ENCODE data around the gene NPVF. TPM values are rescaled to one million over a fixed set of nuclear protein-coding genes. Genes with fewer than 3 reads are reported as not detected.

The NPVF gene
- total RNA-seq, 2 donors from 2014 or later, result not detected

DNA sequence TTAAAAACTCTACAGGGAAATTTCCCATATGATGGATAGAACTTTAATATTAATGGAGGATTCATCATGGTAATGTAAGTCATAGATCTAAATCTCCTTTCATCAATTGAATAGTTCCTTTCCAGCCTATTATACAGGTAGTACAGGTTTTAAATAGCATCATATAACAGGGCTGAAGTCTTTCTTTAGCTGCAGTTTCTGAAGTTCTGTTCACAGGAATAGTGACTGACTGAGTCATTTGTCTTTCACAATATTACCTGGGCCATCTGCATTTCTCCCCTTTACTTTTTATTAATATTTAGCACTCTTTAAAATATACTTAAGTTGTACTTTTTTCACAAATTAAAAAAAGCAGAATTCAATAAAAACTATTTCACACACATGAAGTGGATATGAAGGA, 12.6 kb upstream of the NPVF start:
- Mint-ChIP-seq H3K9me3 (no peaks in the 10 kb centered on the region), H3K27ac (no peak overlapping the region), H3K36me3 (no peaks in the 10 kb centered on the region)
- ATAC-seq (no peak), DNase-seq (ENCODE audit: low spot score in 2 of 2) (no peak)

DNA sequence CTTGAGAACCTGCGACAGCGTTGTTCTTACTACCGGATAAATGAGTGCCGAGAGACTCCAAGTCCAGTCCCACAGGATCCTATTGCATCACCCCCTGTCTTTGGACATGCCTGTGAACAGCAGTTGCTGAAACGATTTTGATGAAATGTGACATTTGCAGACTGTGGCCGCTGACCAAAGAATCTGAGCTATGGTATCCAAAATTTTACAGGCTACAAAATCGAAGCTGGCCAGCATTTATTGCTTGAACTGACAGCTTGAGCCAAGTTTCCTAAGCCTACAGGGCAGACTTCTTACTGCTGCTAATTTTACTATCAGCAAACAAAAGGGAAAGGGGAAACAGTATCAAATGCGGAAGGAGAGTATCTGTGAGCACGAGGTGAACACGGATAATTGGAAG, 12.1 kb upstream of the NPVF start:
- no peaks in the 10 kb centered on the region for H3K36me3 Mint-ChIP-seq
- no peak for ATAC-seq
- H3K27ac Mint-ChIP-seq, result no peak overlapping the region
- no peaks in the 10 kb centered on the region for H3K9me3 Mint-ChIP-seq
- DNase-seq (ENCODE audit: low spot score in 2 of 2), result no peak

DNA sequence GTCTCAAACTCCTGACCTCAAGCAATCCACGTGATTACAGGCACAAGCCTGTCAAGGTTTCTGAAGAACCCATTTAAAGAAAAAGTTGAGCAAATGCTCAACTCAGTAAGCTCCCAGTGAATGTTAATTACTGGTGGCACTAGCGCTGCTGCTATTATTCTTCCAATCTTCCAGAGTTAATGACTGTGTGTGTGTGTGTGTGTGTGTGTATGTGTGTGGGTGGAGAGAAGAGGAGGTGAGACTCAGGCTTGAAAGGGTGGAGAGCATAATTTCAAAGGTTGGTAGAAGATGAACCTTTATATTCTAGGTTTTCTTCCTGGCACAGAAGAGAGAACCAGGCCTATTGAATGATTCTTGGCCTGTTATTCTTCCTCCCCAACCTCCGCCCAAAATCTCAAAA, 11.6 kb upstream of the NPVF start:
- Mint-ChIP-seq H3K9me3 (no peaks in the 10 kb centered on the region), H3K36me3 (no peaks in the 10 kb centered on the region), H3K27ac (no peak overlapping the region)
- no peak for ATAC-seq
- DNase-seq (ENCODE audit: low spot score in 2 of 2), result no peak

DNA sequence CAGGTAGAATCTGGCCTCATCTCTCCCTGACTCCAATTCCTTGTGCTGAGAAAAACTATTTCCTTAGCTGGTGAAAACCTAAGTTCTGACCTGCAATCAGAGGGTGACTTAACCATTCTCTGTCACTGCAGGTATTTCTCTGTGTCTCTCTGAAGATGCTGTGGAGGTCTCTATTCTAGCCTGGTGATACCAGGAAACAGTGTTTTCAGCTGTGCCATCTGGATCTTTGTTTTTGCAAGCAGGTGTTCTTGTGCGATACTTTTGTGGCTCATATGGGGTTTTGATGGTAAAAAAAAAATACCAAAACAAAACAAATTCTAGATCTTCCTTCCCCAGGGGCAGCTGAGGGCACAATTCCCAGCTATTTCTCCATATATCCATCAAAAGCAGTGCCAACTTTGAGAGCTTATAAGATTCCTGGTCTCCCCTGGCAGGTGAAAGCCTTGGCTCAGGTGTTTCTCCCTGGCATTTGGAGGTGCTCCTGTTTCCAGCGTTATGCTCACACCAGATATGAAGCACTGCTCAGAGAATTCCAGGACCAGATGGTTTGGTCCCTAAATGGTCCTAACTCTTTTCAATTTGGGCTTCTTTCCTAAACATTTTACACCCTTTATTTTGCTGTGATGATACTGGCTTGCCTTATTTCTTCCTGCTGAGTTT, 9.9 kb upstream of the NPVF start:
- H3K27ac Mint-ChIP-seq, result no peak overlapping the region
- H3K36me3 Mint-ChIP-seq, result no peaks in the 10 kb centered on the region
- no peak for DNase-seq (ENCODE audit: low spot score in 2 of 2)
- ATAC-seq, result no peak
- H3K9me3 Mint-ChIP-seq, result no peaks in the 10 kb centered on the region

DNA sequence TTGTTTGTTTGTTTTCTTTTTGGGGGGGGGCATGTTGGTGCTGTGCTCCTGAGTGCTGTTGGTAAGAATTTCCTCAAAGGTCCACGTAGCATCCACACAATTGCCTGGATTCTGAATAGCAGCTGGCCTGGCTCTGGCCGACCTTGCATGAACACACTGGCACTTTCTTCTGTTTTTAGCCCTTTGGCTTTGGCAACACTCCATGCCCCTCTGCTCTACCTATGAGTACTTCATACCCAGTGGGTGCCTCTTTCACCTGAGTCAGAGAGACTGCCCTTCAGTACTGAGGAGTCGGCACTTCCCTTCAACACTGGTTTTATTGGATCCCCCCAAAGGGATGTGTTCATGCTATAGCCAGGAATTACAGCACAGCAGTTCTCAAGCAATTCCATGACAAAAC, 7.2 kb upstream of the NPVF start:
- DNase-seq (ENCODE audit: low spot score in 2 of 2) (no peak), ATAC-seq (no peak)
- Mint-ChIP-seq H3K27ac (no peak overlapping the region), H3K9me3 (peaks cover 0 to 3% of the 10 kb centered on the region in 2 donors), H3K36me3 (no peaks in the 10 kb centered on the region)

DNA sequence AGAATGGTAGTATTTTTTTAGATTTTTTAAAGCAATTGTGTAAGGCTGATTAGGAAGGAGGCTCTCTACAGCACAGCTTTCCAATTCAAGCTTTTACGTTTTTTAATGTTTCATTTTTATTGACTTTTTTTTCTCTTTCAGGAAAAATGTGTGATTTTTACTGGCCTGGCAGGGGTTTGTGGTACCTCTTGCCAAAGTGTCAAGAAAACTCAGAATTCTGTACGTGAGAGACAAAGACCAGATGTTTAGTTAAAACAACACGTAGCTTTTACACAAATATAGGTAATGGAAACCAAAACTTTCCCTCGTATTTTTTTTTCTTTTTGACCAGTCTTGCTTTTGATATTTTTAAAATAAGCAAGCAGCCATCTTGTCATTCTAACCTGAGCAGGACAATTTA, 6.0 kb upstream of the NPVF start:
- DNase-seq (ENCODE audit: low spot score in 2 of 2), result no peak
- Mint-ChIP-seq H3K36me3 (no peaks in the 10 kb centered on the region), H3K27ac (no peak overlapping the region), H3K9me3 (peaks cover 0 to 3% of the 10 kb centered on the region in 2 donors)
- no peak for ATAC-seq

DNA sequence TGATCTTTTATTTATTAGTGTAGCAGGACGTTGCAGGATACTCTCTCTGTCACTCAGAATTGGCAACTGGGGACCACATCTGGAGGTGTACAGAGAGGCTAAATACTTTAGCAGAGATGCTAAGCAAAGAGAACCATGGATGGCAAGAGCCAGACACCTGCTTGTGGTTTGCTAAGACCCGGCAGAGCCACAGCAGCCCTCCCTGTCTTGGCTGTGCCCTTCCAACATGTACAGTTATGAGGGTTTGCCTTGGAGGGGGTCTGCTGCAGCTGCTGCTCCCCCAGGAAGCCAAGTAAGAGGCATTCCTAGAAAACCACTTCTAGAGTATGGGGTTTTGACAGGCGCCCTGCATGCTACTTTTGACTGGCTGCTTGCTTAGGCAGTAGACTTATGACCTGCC, 5.1 kb downstream of the NPVF start:
- DNase-seq (ENCODE audit: low spot score in 2 of 2) (no peak), ATAC-seq (no peak)
- no peaks in the 10 kb centered on the region for H3K36me3 Mint-ChIP-seq
- no peak overlapping the region for H3K27ac Mint-ChIP-seq
- H3K9me3 Mint-ChIP-seq, result no peaks in the 10 kb centered on the region

DNA sequence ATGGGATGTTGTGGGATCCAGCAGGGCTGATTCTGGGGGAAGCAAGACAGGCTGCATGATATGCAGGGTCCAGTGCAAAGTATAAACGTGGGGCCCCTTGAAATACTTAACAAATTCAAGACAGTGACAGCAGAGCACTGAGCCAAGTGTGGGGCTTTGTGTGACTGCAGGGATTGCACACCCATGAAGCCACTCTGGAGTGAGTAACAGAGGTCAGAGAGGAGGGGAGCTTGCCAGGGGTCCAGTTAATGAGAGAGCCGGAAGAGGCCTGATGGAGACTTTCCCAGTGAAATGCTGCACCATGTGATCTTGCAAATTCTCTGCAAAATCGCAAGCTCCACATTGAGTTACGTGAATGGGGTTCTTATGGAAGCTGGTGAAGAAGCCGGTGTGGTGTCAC, 5.6 kb downstream of the NPVF start:
- no peaks in the 10 kb centered on the region for H3K9me3 Mint-ChIP-seq
- ATAC-seq (no peak), DNase-seq (ENCODE audit: low spot score in 2 of 2) (no peak)
- no peaks in the 10 kb centered on the region for H3K36me3 Mint-ChIP-seq
- H3K27ac Mint-ChIP-seq, result no peak overlapping the region

DNA sequence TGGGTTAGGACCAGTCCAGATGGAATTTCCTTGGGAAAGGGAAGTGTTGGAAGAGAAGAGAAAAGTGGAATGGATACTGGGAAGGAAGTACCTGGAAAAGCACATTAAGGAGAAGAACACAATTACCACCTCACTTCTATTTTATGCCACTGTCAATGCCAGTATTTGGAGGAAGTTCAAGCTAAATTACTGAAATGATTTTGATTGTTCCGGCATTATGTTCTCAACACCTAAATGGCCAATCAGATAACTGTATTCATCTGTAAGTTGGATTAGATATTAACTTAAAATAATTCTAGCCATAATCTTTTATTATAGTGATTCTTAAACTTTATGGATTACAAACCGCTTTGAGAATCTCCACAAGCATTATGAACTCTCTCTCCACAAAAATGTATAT, 7.3 kb downstream of the NPVF start:
- no peak for ATAC-seq
- Mint-ChIP-seq H3K27ac (no peak overlapping the region), H3K9me3 (no peaks in the 10 kb centered on the region), H3K36me3 (no peaks in the 10 kb centered on the region)
- DNase-seq (ENCODE audit: low spot score in 2 of 2), result no peak

DNA sequence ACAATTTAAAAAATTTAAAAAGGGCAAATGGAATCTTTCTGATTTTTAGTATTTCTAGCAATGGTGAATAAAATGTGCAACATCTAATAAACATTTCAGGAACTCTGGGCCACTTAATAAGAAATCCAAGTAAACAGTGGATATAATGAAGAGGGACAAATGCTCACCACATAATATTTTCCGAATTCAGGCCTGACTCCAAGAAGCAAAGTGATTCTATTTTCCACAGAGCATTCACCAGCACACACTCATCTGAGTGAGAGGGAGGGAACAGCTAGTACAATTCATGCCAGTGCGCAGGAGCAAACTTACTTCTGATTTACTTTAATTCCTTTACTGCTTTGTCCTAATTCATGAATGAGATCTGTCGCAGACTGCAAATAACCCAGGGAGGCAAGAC, 10.1 kb downstream of the NPVF start:
- H3K36me3 Mint-ChIP-seq, result no peaks in the 10 kb centered on the region
- ATAC-seq (no peak), DNase-seq (ENCODE audit: low spot score in 2 of 2) (no peak)
- H3K27ac Mint-ChIP-seq, result no peak overlapping the region
- no peaks in the 10 kb centered on the region for H3K9me3 Mint-ChIP-seq

DNA sequence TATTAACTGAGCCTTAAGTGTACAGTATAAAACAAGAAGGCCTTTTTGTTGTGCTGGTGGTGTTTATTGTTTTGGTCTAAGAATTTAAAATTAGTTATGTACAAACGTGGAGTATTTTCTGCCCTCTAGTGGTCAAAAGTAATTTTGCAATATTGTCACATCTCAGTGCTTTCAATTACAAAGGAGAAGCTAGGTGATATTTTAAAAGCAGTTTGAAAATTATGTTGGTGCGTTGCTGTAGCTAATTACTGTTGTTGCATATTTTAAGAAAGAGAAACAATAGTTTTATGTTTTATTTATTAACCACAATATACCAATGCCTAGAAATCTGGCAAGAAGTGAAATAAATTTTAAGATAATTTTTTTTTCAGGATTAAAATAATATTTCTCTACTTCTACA, 11.4 kb downstream of the NPVF start:
- Mint-ChIP-seq H3K36me3 (peaks cover 0 to 5% of the 10 kb centered on the region in 2 donors), H3K27ac (no peak overlapping the region), H3K9me3 (no peaks in the 10 kb centered on the region)
- ATAC-seq (no peak), DNase-seq (ENCODE audit: low spot score in 2 of 2) (no peak)

DNA sequence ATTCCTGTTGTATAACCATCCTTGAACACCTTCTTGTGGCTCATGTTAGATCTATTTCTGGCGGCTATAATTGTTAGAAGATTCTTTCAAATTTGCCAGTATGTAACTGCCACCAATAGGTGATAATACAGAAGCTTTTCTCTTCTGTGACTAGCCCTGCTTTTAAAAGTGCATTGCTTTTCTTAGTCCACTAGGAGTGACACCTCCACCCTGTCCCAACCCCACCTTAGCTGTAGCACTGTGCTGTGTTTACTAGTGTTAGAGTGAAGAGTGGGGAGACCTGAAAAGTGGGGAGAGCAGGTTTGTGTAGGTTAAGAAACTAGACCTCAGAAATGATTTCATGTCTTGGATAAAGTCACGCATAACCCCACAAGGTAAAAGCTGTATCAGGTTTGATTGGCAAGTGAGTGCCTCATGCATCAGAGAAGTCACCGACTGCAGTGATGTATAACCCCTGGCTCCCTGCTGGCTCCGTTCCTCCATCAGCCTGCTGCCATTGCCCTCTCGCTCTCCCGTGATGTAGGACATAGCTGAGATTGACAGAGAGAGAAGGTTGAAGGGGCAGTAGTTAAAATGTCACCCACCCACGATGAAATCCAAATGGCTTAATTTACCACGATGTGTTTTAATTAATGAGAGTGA, 12.5 kb downstream of the NPVF start:
- ATAC-seq (no peak), DNase-seq (ENCODE audit: low spot score in 2 of 2) (no peak)
- Mint-ChIP-seq H3K36me3 (peaks cover 0 to 5% of the 10 kb centered on the region in 2 donors), H3K27ac (no peak overlapping the region), H3K9me3 (no peaks in the 10 kb centered on the region)

DNA sequence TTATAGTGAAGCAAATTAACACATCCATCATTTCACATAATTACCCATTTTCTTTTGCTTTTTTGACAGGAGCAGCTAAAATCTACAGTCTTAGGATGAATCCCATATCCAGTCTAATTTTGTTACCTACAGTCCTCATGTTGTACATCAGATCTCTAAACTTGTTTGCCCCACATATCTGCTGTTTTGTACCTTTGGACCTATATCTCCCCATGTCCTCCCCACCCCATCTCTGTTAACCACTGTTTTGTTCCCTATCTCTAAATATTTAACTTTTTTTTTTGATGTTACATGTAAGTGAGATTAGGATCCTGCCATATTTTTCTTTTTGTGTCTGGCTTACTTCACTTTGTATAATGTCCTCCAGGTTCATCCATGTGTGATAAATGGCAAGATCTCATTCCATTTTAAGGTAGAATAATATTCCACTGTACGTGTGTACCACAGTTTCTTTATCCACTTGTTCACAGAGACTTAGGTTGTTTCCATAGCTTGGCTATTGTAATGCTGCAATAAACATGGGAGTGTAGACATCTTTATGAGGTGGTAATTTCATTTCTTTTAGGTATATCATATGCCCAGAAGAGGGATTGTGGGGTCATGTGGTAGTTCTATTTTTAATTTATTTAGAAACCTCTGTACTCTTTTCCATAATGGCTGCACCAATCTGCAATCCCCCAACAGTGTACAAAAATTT, 19.6 kb downstream of the NPVF start:
- Mint-ChIP-seq H3K9me3 (no peaks in the 10 kb centered on the region), H3K27ac (no peak overlapping the region), H3K36me3 (peaks cover 0 to 5% of the 10 kb centered on the region in 2 donors)
- no peak for ATAC-seq
- no peak for DNase-seq (ENCODE audit: low spot score in 2 of 2)

DNA sequence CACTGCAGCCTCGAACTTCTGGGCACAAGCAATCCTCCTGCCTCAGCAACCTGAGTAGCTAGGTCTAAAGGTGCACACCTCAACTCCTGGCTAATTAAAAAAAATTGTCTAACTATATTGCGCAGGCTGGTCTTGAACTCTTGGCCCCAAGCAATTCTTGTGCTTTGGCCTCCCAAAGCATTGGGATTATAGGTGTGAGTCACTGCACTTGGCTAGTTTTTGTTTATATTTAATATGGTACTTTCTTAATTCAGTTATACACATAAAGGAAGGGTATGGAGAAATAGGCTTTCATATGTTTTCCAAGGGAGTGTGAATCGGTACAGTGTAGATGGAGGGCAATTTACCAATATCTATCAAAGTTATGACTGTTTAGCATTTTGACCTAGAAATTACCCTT, 20.4 kb downstream of the NPVF start:
- no peak for ATAC-seq
- Mint-ChIP-seq H3K9me3 (no peaks in the 10 kb centered on the region), H3K27ac (no peak overlapping the region), H3K36me3 (peaks cover 0 to 5% of the 10 kb centered on the region in 2 donors)
- no peak for DNase-seq (ENCODE audit: low spot score in 2 of 2)

DNA sequence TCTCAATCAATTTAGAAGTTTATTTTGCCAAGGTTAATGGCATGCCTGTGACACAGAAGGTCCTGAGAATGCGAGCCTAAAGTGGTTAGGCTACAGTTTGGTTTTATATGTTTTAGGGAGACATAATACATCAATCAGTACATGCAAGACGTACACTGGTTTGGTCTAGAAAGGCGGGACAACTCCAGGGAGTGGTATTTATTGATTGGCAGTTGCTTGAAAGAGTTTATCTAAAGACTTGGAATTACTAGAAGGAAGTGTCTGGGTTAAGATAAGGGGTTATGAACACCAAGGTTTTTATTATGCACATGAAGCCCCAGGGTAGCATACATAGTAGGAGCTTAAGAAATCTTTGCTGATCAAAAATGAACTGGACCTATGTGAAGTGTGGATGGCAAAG, 21.5 kb downstream of the NPVF start:
- Mint-ChIP-seq H3K9me3 (no peaks in the 10 kb centered on the region), H3K36me3 (no peaks in the 10 kb centered on the region), H3K27ac (no peak overlapping the region)
- ATAC-seq (no peak), DNase-seq (ENCODE audit: low spot score in 2 of 2) (no peak)

DNA sequence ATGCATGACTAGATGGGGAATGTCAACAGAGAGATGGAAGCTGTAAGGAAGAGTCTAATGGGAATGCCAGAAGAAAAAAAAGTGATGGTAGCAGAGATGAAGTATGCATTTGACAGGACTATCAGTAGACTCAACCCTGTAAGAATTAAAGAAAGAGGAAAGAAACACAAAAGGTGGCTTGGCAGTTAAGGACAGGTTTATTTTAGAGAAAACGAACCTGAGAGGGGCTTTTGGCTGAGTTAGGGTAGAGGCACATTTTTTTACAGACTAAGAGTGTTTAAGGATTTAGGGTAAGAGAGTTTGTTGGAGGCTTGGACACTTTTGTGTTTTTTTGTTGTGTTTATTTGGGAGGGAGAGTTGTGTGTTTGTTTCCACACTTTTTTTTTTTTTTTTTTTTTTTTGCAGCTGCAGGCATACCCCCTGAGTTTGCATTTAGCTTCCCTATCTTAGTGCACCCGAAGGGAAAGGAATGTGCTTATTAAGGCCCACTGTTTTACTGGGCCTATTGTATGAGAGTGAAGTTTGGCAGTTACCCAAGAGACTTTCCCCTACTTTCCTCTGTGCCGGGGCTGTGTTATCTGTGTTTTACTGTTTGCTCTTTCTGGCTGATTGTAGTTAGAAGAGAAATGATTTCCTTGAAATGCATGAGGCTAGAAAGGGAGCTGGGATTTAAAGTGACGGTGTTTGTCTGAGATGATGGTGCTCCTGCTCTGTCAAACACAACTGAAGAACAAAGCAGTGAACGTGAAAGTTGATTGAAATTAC, 32.0 kb downstream of the NPVF start:
- peak overlapping the region in 1 of 2 donors; percentile 1 for H3K27ac Mint-ChIP-seq
- peaks cover 0 to 4% of the 10 kb centered on the region in 2 donors for H3K9me3 Mint-ChIP-seq
- no peaks in the 10 kb centered on the region for H3K36me3 Mint-ChIP-seq
- ATAC-seq (no peak), DNase-seq (ENCODE audit: low spot score in 2 of 2) (no peak)

DNA sequence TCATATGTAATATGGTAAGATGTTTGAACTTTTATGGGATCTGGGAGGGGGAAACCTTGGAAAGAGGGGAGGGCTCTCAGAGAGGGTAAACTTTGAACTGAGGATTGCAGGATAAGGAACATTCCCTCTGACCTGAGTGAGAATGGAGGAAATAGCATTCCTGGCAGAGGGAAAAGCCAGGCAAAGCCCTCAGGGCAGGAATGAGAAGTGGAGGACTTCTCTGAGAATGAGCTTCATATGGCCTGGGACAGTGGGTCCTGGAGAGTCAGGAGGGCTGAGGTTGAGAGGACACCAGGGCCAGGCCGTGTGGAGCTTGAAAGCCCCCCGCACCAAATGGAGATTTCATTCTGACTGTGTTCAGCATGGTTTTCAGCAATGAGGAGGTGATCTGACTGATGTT, 34.2 kb downstream of the NPVF start:
- Mint-ChIP-seq H3K9me3 (peaks cover 0 to 4% of the 10 kb centered on the region in 2 donors), H3K36me3 (no peaks in the 10 kb centered on the region), H3K27ac (no peak overlapping the region)
- DNase-seq (ENCODE audit: low spot score in 2 of 2) (no peak), ATAC-seq (no peak)

Measured in activated naive CD4-positive, alpha-beta T cell treated with anti-CD3 and anti-CD28 coated beads, Interleukin-2, amount 50 U/mL, for 72 hours (primary cell).